SK-N-SH (cell line): ENCODE results near the gene CLDN5. TPM values are rescaled to one million over a fixed set of nuclear protein-coding genes. Genes with fewer than 3 reads are reported as not detected.

Experiments used
- CTCF ChIA-PET: fragments of 300-600, 350-600 bp; formaldehyde crosslinking; extraction: SDS; loops from one replicate; lab custom pipeline; 2021; lab: Yijun Ruan, JAX
- POLR2A ChIA-PET: fragments of 350-600 bp; sonication (Branson Sonifier 250); formaldehyde crosslinking; extraction: SDS; loops from one replicate; lab custom pipeline; 2020; ENCODE audit warnings: antibody characterized with exemption, inconsistent platforms; lab: Yijun Ruan, JAX
- DNase-seq: peaks from one replicate; pipeline ENCODE4 v3.0.0; 2012
- H2AFZ ChIP-seq: fragments of 200-600 bp; sonication (generic); 2 replicates; pipeline ENCODE4 v1.8.1; 2016; ENCODE audit warnings: antibody characterized with exemption, mild to moderate bottlenecking, low read depth
- H3F3A ChIP-seq: fragments of 200-600 bp; sonication (generic); replicated peaks from 2 replicates; pipeline ENCODE3; 2016; ENCODE audit warnings: antibody characterized with exemption, mild to moderate bottlenecking; ENCODE audit not compliant: insufficient read depth
- H3K27ac ChIP-seq, 2 experiments: fragments of 200-500 bp in 1 of 2; fragments of 200-600 bp in 1 of 2; sonication (Bioruptor generic) in 1 of 2; sonication (generic), shearing (Covaris generic) in 1 of 2; 2 replicates each; pipeline versions ENCODE4 v1.5.1 to v1.6.1; 2014 to 2016; ENCODE audit warnings: low read depth in 2 of 2, inconsistent platforms in 1 of 2, low read length in 1 of 2, mild to moderate bottlenecking in 1 of 2, mixed read lengths in 1 of 2
- H3K27me3 ChIP-seq: fragments of 200-600 bp; sonication (generic), shearing (Covaris generic); 2 replicates; pipeline ENCODE4 v1.6.1; 2016; ENCODE audit warnings: mixed run types; ENCODE audit not compliant: insufficient read depth
- H3K36me3 ChIP-seq, 2 experiments: fragments of 200-500 bp in 1 of 2; fragments of 200-600 bp in 1 of 2; sonication (Bioruptor generic) in 1 of 2; sonication (generic) in 1 of 2; replicated peaks in 1 of 2; 2 replicates each; pipeline versions ENCODE3 to v1.5.1; 2014 to 2016; ENCODE audit warnings: low read length in 1 of 2, mild to moderate bottlenecking in 1 of 2; ENCODE audit not compliant: insufficient read depth in 2 of 2, control insufficient read depth in 1 of 2
- H3K4me1 ChIP-seq, 2 experiments: fragments of 200-500 bp in 1 of 2; fragments of 200-600 bp in 1 of 2; sonication (Bioruptor generic) in 1 of 2; sonication (generic), shearing (Covaris generic) in 1 of 2; 2 replicates each; pipeline versions ENCODE4 v1.5.1 to v1.6.1; 2014 to 2016; ENCODE audit warnings: low read depth in 1 of 2, low read length in 1 of 2, mixed run types in 1 of 2; ENCODE audit not compliant: insufficient read depth in 2 of 2, control insufficient read depth in 1 of 2
- H3K4me2 ChIP-seq: fragments of 200-600 bp; sonication (generic), shearing (Covaris generic); 2 replicates; pipeline ENCODE4 v1.6.1; 2017; ENCODE audit warnings: mixed run types
- H3K4me3 ChIP-seq, 2 experiments: fragments of 200-500 bp in 1 of 2; fragments of 200-600 bp in 1 of 2; sonication (Bioruptor generic) in 1 of 2; sonication (generic), shearing (Covaris generic) in 1 of 2; 2 replicates each; pipeline versions ENCODE4 v1.5.1 to v1.8.1; 2014 to 2016; ENCODE audit warnings: low read depth in 2 of 2, inconsistent platforms in 1 of 2, low read length in 1 of 2, mild to moderate bottlenecking in 1 of 2, mixed read lengths in 1 of 2, moderate library complexity in 1 of 2
- H3K79me2 ChIP-seq: fragments of 200-600 bp; sonication (generic); 2 replicates; pipeline ENCODE4 v1.8.1; 2017; ENCODE audit warnings: mild to moderate bottlenecking; ENCODE audit not compliant: insufficient read depth
- H3K9ac ChIP-seq: fragments of 200-600 bp; sonication (generic); 2 replicates; pipeline ENCODE4 v1.6.1; 2017; ENCODE audit warnings: mixed run types
- H3K9me2 ChIP-seq: fragments of 200-600 bp; sonication (generic); 2 replicates; pipeline ENCODE4 v1.6.1; 2017; ENCODE audit warnings: mixed run types
- H3K9me3 ChIP-seq: fragments of 200-600 bp; sonication (generic); 2 replicates; pipeline ENCODE4 v1.6.1; 2017; ENCODE audit warnings: mixed run types, mild to moderate bottlenecking, moderate library complexity
- H4K20me1 ChIP-seq: fragments of 200-600 bp; sonication (generic); 2 replicates; pipeline ENCODE4 v1.6.1; 2017; ENCODE audit warnings: mild to moderate bottlenecking, mixed run types; ENCODE audit not compliant: insufficient read depth
- CHD2 ChIP-seq: fragments of 150-350 bp; IDR thresholded peaks from 2 replicates; pipeline ENCODE4 v1.6.1; 2018; ENCODE audit warnings: low read length; ENCODE audit not compliant: partially characterized antibody
- ELF1 ChIP-seq: IDR thresholded peaks from 2 replicates; pipeline ENCODE4 v1.4.0; 2012
- EP300 ChIP-seq, 2 experiments: IDR thresholded peaks; 2 replicates each; pipeline versions ENCODE4 v1.4.0 to v1.6.1; 2012; ENCODE audit warnings: borderline replicate concordance in 1 of 2, low read depth in 1 of 2, low read length in 1 of 2
- FOXJ3 ChIP-seq: sonication (generic); formaldehyde crosslinking; IDR thresholded peaks from 2 replicates; pipeline ENCODE4 v1.5.1; 2020; ENCODE audit warnings: mild to moderate bottlenecking, missing genetic modification reagents
- GABPA ChIP-seq: IDR thresholded peaks from 2 replicates; pipeline ENCODE4 v1.4.0; 2012; ENCODE audit warnings: low read depth, mild to moderate bottlenecking
- JUND ChIP-seq: IDR thresholded peaks from 2 replicates; pipeline ENCODE4 v1.4.0; 2012
- MEF2A ChIP-seq: IDR thresholded peaks from 2 replicates; pipeline ENCODE4 v1.4.0; 2012; ENCODE audit warnings: low read depth, borderline replicate concordance
- MXI1 ChIP-seq: IDR thresholded peaks from 2 replicates; pipeline ENCODE4 v1.6.1; 2012; ENCODE audit warnings: mild to moderate bottlenecking, low read depth, low read length, improper control_type of control experiment
- NFIC ChIP-seq: IDR thresholded peaks from 2 replicates; pipeline ENCODE4 v1.4.0; 2012; ENCODE audit warnings: borderline replicate concordance
- POLR2AphosphoS5 ChIP-seq: IDR thresholded peaks from 2 replicates; pipeline ENCODE4 v1.6.1; 2012; ENCODE audit warnings: low read depth, low read length
- RCOR1 ChIP-seq: fragments of 150-350 bp; IDR thresholded peaks from 2 replicates; pipeline ENCODE4 v1.6.1; 2017; ENCODE audit warnings: antibody characterized with exemption, low read length
- SIN3A ChIP-seq: IDR thresholded peaks from 2 replicates; pipeline ENCODE4 v1.6.1; 2012; ENCODE audit warnings: low read depth, mild to moderate bottlenecking, low read length, moderate library complexity, borderline replicate concordance
- TAF1 ChIP-seq: IDR thresholded peaks from 2 replicates; pipeline ENCODE4 v1.6.1; 2012; ENCODE audit warnings: low read depth, mild to moderate bottlenecking, low read length, moderate library complexity, borderline replicate concordance
- TCF12 ChIP-seq: IDR thresholded peaks from 2 replicates; pipeline ENCODE4 v1.4.0; 2012
- WGBS: methylation state at CpG from one replicate; pipeline ENCODE4 v1.1.6; 2017; ENCODE audit warnings: low lambda C conversion rate; 5-methylcytosine and 5-hydroxymethylcytosine counted together
- polyA plus RNA-seq, 3 experiments: library from polyadenylated mRNA; depleted of rRNA; stranded (reverse); fragments of >200 nt; gene quantifications; 2 replicates each; pipeline ENCODE4 v1.2.3, GENCODE V29; 2012
- TF ChIP-seq, protein P1 (sequence below): fragments of 200-600 bp; sonication (generic); IDR thresholded peaks from 2 replicates; pipeline ENCODE4 v1.6.1; 2017; ENCODE audit warnings: antibody characterized with exemption, mild to moderate bottlenecking, moderate library complexity
- TF ChIP-seq, protein P2 (sequence below): fragments of 150-350 bp; IDR thresholded peaks from 2 replicates; pipeline ENCODE4 v1.6.1; 2016; ENCODE audit warnings: mild to moderate bottlenecking, low read depth, low read length
- TF ChIP-seq, protein P3 (sequence below): fragments of 150-350 bp; IDR thresholded peaks from 2 replicates; pipeline ENCODE4 v1.6.1; 2017; ENCODE audit warnings: antibody characterized with exemption, low read length, low read depth, borderline replicate concordance
- TF ChIP-seq, protein P4 (sequence below): IDR thresholded peaks from 2 replicates; pipeline ENCODE4 v1.4.0; 2012; ENCODE audit warnings: low read depth, borderline replicate concordance
- TF ChIP-seq, protein P5 (sequence below): IDR thresholded peaks from 2 replicates; pipeline ENCODE4 v1.6.1; 2012; ENCODE audit warnings: mild to moderate bottlenecking, low read depth, low read length, moderate library complexity
- TF ChIP-seq, protein P6 (sequence below): IDR thresholded peaks from 2 replicates; pipeline ENCODE4 v1.4.0; 2012; ENCODE audit warnings: low read depth

Gene CLDN5
- polyA plus RNA-seq, 1 of the 3 experiments (the other 2 are of a cell fraction), result not detected

DNA sequence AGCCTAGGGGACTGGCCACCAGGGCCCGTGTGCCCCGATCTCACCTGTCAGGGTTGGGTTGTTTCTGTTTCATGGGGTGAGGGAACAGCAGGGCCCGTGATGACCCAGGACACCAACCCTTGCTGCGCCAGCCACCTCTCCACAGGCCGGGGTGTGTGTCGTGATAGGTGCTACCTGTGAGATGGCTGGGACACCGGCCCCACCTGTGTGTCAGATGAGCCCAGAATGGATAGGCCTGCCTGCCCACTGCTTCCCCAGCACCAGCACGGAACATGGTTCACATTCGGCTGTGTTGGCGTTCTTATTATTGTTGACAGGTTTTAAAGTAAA is 7.1 kb downstream of the CLDN5 start:
- Histone ChIP-seq H3K36me3 (peaks cover 7 to 10% of the 10 kb centered on the region in 2 experiments), H3K27ac (no peak overlapping the region), H3K9me2 (no peaks in the 10 kb centered on the region), H3K9me3 (peaks cover 5% of the 10 kb centered on the region; the same call in 1 of the 2 replicates), H3K4me1 (no peaks in the 10 kb centered on the region; a peak in 1 of 4 replicates), H2AFZ (no peak overlapping the region), H3K27me3 (no peaks in the 10 kb centered on the region), H3K4me2 (no peak overlapping the region), H3F3A (no peaks in the 10 kb centered on the region), H4K20me1 (no peaks in the 10 kb centered on the region), H3K4me3 (no peak overlapping the region), H3K79me2 (no peaks in the 10 kb centered on the region), H3K9ac (no peak overlapping the region)
- TF ChIP-seq POLR2AphosphoS5 (no peak), NFIC (no peak), TCF12 (no peak), RCOR1 (no peak), MXI1 (no peak), CHD2 (no peak), ELF1 (no peak), MEF2A (no peak), EP300 (IDR thresholded peaks at IDR 0.05; ENCODE audit: borderline replicate concordance in 1 of 2, low read depth in 1 of 2, low read length in 1 of 2) (no peak), SIN3A (no peak), FOXJ3 (CRISPR knock-in tag) (no peak), JUND (no peak), GABPA (no peak), TAF1 (no peak)
- TF ChIP-seq, protein P1, sequence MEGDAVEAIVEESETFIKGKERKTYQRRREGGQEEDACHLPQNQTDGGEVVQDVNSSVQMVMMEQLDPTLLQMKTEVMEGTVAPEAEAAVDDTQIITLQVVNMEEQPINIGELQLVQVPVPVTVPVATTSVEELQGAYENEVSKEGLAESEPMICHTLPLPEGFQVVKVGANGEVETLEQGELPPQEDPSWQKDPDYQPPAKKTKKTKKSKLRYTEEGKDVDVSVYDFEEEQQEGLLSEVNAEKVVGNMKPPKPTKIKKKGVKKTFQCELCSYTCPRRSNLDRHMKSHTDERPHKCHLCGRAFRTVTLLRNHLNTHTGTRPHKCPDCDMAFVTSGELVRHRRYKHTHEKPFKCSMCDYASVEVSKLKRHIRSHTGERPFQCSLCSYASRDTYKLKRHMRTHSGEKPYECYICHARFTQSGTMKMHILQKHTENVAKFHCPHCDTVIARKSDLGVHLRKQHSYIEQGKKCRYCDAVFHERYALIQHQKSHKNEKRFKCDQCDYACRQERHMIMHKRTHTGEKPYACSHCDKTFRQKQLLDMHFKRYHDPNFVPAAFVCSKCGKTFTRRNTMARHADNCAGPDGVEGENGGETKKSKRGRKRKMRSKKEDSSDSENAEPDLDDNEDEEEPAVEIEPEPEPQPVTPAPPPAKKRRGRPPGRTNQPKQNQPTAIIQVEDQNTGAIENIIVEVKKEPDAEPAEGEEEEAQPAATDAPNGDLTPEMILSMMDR, result no peak
- TF ChIP-seq, protein P2, sequence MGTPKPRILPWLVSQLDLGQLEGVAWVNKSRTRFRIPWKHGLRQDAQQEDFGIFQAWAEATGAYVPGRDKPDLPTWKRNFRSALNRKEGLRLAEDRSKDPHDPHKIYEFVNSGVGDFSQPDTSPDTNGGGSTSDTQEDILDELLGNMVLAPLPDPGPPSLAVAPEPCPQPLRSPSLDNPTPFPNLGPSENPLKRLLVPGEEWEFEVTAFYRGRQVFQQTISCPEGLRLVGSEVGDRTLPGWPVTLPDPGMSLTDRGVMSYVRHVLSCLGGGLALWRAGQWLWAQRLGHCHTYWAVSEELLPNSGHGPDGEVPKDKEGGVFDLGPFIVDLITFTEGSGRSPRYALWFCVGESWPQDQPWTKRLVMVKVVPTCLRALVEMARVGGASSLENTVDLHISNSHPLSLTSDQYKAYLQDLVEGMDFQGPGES, result no peak
- TF ChIP-seq, protein P3, sequence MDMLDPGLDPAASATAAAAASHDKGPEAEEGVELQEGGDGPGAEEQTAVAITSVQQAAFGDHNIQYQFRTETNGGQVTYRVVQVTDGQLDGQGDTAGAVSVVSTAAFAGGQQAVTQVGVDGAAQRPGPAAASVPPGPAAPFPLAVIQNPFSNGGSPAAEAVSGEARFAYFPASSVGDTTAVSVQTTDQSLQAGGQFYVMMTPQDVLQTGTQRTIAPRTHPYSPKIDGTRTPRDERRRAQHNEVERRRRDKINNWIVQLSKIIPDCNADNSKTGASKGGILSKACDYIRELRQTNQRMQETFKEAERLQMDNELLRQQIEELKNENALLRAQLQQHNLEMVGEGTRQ, result no peak
- TF ChIP-seq, protein P4, sequence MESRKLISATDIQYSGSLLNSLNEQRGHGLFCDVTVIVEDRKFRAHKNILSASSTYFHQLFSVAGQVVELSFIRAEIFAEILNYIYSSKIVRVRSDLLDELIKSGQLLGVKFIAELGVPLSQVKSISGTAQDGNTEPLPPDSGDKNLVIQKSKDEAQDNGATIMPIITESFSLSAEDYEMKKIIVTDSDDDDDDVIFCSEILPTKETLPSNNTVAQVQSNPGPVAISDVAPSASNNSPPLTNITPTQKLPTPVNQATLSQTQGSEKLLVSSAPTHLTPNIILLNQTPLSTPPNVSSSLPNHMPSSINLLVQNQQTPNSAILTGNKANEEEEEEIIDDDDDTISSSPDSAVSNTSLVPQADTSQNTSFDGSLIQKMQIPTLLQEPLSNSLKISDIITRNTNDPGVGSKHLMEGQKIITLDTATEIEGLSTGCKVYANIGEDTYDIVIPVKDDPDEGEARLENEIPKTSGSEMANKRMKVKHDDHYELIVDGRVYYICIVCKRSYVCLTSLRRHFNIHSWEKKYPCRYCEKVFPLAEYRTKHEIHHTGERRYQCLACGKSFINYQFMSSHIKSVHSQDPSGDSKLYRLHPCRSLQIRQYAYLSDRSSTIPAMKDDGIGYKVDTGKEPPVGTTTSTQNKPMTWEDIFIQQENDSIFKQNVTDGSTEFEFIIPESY, result no peak
- TF ChIP-seq, protein P5, sequence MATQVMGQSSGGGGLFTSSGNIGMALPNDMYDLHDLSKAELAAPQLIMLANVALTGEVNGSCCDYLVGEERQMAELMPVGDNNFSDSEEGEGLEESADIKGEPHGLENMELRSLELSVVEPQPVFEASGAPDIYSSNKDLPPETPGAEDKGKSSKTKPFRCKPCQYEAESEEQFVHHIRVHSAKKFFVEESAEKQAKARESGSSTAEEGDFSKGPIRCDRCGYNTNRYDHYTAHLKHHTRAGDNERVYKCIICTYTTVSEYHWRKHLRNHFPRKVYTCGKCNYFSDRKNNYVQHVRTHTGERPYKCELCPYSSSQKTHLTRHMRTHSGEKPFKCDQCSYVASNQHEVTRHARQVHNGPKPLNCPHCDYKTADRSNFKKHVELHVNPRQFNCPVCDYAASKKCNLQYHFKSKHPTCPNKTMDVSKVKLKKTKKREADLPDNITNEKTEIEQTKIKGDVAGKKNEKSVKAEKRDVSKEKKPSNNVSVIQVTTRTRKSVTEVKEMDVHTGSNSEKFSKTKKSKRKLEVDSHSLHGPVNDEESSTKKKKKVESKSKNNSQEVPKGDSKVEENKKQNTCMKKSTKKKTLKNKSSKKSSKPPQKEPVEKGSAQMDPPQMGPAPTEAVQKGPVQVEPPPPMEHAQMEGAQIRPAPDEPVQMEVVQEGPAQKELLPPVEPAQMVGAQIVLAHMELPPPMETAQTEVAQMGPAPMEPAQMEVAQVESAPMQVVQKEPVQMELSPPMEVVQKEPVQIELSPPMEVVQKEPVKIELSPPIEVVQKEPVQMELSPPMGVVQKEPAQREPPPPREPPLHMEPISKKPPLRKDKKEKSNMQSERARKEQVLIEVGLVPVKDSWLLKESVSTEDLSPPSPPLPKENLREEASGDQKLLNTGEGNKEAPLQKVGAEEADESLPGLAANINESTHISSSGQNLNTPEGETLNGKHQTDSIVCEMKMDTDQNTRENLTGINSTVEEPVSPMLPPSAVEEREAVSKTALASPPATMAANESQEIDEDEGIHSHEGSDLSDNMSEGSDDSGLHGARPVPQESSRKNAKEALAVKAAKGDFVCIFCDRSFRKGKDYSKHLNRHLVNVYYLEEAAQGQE, result no peak
- TF ChIP-seq, protein P6, sequence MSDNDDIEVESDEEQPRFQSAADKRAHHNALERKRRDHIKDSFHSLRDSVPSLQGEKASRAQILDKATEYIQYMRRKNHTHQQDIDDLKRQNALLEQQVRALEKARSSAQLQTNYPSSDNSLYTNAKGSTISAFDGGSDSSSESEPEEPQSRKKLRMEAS, result no peak
- CTCF ChIA-PET, result interaction anchor here (5.0 kb wide), 1 partner anchor 113 kb away, joined by 16 read pairs; no protein-coding TSS in a partner anchor
- DNase-seq, result no peak
- 89% methylated on average over 4 of the region's 10 CpGs for WGBS
- POLR2A ChIA-PET, result no interaction called here
